ENCODE results near the gene RFTN1. TPM values are rescaled to one million over a fixed set of nuclear protein-coding genes. Genes with fewer than 3 reads are reported as not detected.

RFTN1 gene
- total RNA-seq, 1 donor from 2014 or later, result 119 TPM

- intact Hi-C loops (cut with DNase I), result no loop called here
- ATAC-seq, result no peak
- no peak for DNase-seq (ENCODE audit: low spot score)
These were observed 156.0 kb downstream of the RFTN1 start for GRCh38 chr3:16357186-16358121.

DNA sequence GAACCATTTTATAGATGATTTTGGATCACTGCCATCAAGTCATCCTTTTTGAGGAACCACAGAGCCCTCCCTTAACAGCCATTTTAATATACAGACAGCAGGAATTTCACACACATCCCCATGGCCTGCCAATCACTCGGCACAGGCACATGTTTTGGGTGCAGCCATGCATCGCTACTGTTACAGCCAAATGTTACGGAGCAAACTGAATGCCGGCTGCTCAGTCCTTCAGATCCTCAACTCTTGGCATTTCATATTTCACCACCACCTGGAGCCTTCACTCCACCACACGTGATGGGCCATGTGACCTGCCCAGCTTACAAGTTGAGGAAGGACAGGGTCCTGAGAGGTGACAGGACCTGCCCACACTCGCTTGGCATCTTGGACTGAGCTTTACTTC lies 157.7 kb downstream of the RFTN1 start:
- DNase-seq (ENCODE audit: low spot score) (no peak), ATAC-seq (no peak)
- intact Hi-C loops (cut with DNase I), result no loop called here

GRCh38 chr3:16354291-16354690 lies 159.2 kb downstream of the RFTN1 start:
- intact Hi-C loops (cut with DNase I), result no loop called here
- no peak for ATAC-seq

GRCh38 chr3:16352428-16352827 lies 161.1 kb downstream of the RFTN1 start:
- intact Hi-C loops (cut with DNase I), result no loop called here
- ATAC-seq, result no peak
- DNase-seq (ENCODE audit: low spot score), result no peak

More at GRCh38 chr3:16354291-16354690, 159.2 kb downstream of the RFTN1 start:
- DNase-seq (ENCODE audit: low spot score), result no peak

DNA sequence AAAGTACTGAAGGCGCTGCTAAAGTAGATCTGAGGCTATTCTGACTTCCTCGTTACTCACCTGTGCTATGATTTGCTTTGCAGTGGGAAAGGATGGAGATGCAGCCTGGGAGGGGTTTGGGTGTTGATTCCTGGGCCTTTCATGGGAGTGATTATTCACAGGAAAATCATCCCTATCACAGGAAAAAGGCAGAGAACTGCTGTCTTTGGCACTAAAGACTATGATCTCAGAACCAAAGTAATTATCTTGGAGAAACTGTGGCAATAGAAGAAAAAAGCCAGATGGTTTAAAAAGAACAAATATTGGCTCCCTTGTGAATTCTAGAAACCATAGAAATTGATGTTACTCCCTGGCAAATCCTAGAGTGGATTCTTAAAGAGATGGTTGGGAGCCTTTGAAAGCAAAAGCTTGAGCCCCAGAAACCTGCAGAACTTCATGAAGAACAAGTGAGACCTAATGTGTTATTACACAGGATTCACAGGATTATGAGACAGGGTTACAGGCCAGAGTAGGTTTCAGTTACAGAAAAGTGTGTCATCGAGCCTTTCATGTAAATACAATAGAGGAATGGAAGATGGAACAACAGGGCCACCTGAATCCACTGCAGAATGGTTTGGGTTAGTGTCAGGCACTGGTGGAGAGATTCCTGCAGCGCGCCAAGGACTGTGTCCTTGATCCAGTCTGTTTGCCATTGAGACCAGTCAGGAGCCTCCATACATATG lies 162.7 kb downstream of the RFTN1 start:
- peak; percentile 79 for ATAC-seq
- no peak for DNase-seq (ENCODE audit: low spot score)
- intact Hi-C loops (cut with DNase I), result no loop called here

DNA sequence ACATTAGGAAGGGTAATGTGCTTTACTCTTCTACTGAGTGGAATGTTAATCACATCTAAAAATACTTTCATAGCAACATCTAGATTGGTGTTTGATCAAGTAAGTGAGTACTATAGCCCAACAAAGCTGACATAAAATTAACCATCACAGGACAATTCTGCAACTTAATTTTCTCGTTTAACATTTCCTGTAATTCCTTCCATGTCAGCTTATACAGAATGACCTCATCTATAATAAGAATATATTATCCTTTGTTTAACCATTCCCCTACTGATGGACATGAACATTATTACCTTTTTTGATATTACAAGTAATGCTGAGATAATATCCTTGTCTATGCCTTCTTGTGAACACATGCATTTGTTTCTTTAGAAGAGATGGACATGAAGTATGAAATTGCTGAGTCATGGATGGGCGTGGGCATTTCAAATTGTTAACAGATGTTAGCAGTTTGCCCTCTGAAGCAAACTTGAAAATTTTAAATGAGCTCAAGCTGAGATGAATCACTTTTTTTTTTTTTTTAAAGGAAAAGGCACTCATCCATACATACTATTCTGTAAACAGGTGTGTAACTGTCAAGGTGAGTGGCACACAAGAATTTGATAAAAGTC lies 163.4 kb downstream of the RFTN1 start:
- DNase-seq (ENCODE audit: low spot score) (no peak), ATAC-seq (peak; percentile 65)
- intact Hi-C loops (cut with DNase I), result no loop called here

DNA sequence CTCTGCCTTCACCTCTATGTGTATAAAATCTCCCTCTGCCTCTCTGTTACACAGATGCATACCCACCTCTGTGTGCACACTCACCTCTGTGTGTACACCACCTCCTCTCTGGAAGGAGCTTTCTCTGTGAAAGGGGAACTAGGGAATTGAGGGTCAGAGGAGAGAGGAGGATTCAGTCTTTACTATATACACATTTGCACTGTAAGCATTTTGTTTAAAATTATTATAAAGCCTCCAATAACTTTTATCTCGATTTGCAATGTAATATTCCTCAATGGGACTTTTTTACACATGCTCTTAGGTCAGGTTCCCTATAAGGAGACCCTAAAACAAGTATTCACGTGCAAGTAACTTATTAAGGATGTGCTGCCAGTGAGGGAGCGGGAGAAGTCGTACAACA lies 166.0 kb downstream of the RFTN1 start:
- intact Hi-C loops (cut with DNase I), result no loop called here
- DNase-seq (ENCODE audit: low spot score) (no peak), ATAC-seq (no peak)

DNA sequence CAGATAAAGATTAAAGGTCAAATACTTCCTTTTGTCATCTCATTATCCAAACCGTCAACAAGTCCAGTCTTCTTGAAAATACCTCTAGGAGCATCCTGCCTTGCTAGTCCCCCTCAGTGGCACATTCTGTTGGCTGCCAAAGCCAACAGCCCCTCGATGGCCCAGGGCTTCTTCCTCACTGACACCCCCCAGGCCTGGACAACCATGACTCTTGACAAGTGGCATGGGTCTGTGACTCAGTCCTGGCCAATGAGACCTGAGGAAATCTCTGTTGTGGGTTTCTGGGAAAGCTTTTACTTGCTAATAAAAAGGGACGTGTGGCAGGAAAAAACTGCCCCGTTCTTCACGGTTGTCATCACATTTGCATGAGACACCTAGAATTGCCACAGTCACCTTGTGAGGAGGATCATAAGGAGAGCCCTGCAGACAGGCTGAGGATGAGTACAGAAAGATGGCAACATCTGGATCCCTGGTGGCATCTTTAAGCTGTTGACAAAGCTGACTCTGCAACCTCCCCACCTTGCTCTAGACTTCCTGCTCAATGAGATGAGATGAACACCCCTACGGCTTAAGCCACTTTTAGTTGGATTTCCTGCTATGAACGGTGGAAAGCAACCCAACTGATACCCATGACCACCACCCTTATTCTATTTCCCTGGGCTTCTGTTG lies 167.0 kb downstream of the RFTN1 start:
- ATAC-seq, result no peak

GRCh38 chr3:16343101-16343500 lies 170.4 kb downstream of the RFTN1 start:
- DNase-seq (ENCODE audit: low spot score) (no peak), ATAC-seq (no peak)
- intact Hi-C loops (cut with DNase I), result no loop called here

More for the DNA sequence above, 167.0 kb downstream of the RFTN1 start:
- intact Hi-C loops (cut with DNase I), result no loop called here
- DNase-seq (ENCODE audit: low spot score), result no peak

DNA sequence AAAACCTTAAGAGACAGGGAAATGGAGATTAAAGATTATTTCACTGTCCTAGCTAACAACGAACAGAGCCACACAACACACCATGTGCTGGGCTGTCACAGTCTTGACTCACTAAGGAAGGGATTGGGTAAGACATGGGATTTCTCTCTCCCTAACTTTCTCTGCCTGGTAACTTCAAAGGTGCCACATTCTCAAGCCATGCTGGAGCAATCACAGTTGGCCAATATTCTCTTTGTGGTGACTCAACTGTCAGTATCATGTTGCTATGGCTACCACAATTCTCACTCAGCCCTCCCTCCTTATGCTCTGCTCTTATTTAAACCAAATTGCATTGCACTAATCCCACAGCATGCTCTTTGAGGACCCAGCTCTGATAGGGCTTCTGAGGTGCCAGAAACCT lies 174.5 kb downstream of the RFTN1 start:
- DNase-seq (ENCODE audit: low spot score) (no peak), ATAC-seq (peak; percentile 66)
- intact Hi-C loops (cut with DNase I), result no loop called here

DNA sequence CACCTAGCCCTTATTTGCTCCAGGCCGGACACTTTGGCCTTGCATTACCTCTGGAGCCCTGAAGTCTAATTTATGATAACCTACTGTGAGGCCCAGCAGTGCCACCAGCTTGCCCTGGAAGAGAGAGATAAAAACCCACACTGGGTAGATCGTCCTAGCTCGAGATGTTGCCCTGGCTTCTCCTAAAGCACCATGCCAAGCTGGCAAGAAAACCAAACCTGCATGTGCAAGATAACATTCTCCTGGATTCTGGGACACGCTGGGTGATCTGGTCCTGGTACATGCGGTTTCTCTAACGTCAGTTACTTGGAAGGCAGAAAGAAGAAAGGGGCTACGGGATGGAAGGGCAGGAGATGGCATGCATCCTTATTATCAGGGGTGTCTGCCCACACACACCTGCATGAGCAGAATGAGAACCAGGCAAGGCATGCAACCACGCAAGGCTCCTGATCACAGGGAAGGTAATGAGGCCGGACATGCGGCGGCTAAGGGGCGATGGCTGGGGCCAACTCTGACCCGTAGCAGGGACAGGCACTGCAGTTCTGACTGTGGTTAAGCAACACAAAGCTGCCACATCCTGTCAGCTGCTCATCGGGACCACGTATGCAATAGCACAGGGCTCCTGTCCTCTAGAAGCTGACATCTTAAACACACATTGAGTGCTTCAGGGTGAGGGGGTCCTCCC lies 175.5 kb downstream of the RFTN1 start:
- peak; percentile 33 for ATAC-seq
- intact Hi-C loops (cut with DNase I), result no loop called here

GRCh38 chr3:16336825-16337224 lies 176.7 kb downstream of the RFTN1 start:
- intact Hi-C loops (cut with DNase I), result no loop called here
- ATAC-seq (no peak), DNase-seq (ENCODE audit: low spot score) (no peak)

More for the DNA sequence above, 175.5 kb downstream of the RFTN1 start:
- no peak for DNase-seq (ENCODE audit: low spot score)

- DNase-seq (ENCODE audit: low spot score), result no peak
- intact Hi-C loops (cut with DNase I), result no loop called here
These were observed 177.5 kb downstream of the RFTN1 start for GRCh38 chr3:16335772-16336645.

DNA sequence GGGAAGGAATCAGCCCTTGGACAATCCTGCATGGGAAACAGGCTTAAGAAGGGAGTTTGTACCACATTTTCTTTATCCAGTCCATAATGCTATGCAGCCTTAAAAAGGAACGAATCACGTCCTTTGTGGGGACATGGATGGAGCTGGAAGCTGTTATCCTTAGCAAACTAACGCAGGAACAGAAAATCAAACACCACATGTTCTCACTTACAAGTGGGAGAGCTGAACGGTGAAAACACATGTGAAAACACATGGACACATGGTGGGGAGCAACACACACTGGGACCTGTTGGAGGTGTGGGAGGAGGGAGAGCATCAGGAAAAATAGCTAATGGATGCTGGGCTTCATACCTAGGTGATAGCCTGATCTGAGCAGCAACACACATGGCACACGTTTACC lies 178.2 kb downstream of the RFTN1 start:
- ATAC-seq (no peak), DNase-seq (ENCODE audit: low spot score) (no peak)
- intact Hi-C loops (cut with DNase I), result no loop called here

More at GRCh38 chr3:16335772-16336645, 177.5 kb downstream of the RFTN1 start:
- ATAC-seq, result peak; percentile 16

DNA sequence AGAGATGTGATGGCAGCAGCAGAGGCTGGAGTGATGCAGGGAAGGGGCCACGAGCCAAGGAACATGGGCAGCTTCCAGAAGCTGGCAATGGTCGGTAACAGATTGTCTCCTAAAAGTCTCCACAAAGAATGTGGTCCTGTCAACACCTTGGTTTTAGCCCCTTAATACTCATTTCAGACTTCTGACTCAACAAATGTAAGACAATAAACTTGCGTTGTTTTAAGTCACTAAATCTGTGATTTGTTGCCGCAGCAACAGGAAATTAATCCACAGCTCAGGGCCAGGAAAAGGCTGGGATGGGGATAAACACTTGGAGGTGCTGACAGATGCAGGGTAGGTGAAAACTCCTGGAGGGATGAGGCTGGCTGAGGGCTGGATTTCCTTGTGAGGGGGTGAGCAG lies 178.6 kb downstream of the RFTN1 start:
- DNase-seq (ENCODE audit: low spot score) (no peak), ATAC-seq (no peak)
- intact Hi-C loops (cut with DNase I), result no loop called here

- DNase-seq (ENCODE audit: low spot score) (no peak), ATAC-seq (no peak)
- intact Hi-C loops (cut with DNase I), result no loop called here
These were observed 180.5 kb downstream of the RFTN1 start for GRCh38 chr3:16332904-16333426.

DNA sequence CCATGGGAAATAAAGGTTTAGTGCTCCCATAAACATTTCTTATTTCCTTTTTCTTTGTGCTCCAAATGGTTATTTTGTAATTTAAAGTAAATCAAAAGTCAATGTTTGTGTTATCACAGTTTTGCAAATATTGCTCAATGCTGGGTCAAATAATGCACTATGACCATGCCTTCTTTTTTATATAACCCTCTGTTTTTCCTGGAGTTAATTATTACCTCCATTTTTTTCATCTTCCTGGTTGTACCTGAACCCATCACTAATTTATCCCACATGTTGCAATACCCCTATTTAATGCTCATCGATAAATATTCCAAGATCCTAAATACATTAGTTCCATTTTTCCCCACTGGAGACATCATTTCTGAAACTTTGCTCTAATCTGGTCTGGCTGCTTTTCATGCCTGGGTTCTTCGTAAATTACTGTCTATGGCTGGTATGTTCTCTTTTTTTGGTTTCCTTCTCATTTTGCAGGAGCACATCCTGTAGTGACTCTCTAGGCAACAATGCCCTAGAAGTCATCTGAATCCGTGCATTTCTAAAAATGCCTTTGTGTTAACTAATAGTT lies 182.1 kb downstream of the RFTN1 start:
- DNase-seq (ENCODE audit: low spot score), result no peak
- intact Hi-C loops (cut with DNase I), result no loop called here
- no peak for ATAC-seq

All from sciatic nerve (tissue), 2 donors.